Activated CD4-positive, CD25-positive, alpha-beta regulatory T cell (primary cell): Measurements from ENCODE around the gene ANKRD52.

Experiments used
- DNase-seq, 4 experiments: peaks; one replicate each; lab custom pipeline; 2025; lab: John Stamatoyannopoulos, UW

ANKRD52 gene

GRCh38 chr12:56241424-56242303, 16.5 kb downstream of the ANKRD52 start:
- DNase-seq = no peak

GRCh38 chr12:56237552-56237951, 20.6 kb downstream of the ANKRD52 start:
- no peak for DNase-seq

- no peak for DNase-seq
Measured at GRCh38 chr12:56236985-56237384, 21.2 kb downstream of the ANKRD52 start.

- no peak for DNase-seq
Measured at GRCh38 chr12:56236091-56236490, 22.1 kb downstream of the ANKRD52 start.

- no peak for DNase-seq
Measured at GRCh38 chr12:56234746-56235436, 23.3 kb downstream of the ANKRD52 start.

GRCh38 chr12:56231184-56231582, 27.0 kb downstream of the ANKRD52 start:
- DNase-seq = no peak

GRCh38 chr12:56230432-56231183, 27.6 kb downstream of the ANKRD52 start:
- no peak for DNase-seq

- DNase-seq = no peak
Measured at GRCh38 chr12:56229916-56230431, 28.2 kb downstream of the ANKRD52 start, which contains the start of gene SLC39A5. Gene SLC39A5, plus strand, starts transcription at chr12:56230051. Its CDS starts 1,224 bp downstream, at chr12:56231275.

GRCh38 chr12:56229082-56229481, 29.1 kb downstream of the ANKRD52 start:
- no peak for DNase-seq

GRCh38 chr12:56224954-56225353, 33.2 kb downstream of the ANKRD52 start:
- no peak for DNase-seq

- peak; percentile 74 to 90 (median 82) for DNase-seq
Measured at GRCh38 chr12:56224102-56224701, 34.0 kb downstream of the ANKRD52 start, which contains the start of gene NABP2. Gene NABP2, plus strand, starts transcription at chr12:56224342. Its CDS starts 515 bp downstream, at chr12:56224857.

- DNase-seq = no peak
Measured at GRCh38 chr12:56223571-56224101, 34.5 kb downstream of the ANKRD52 start.

GRCh38 chr12:56222531-56222895, 35.7 kb downstream of the ANKRD52 start:
- DNase-seq = no peak

- DNase-seq = peak; percentile 73 to 83 (median 80)
Measured at GRCh38 chr12:56221757-56222530, 36.2 kb downstream of the ANKRD52 start, which contains the start of gene RNF41. Gene RNF41, minus strand, starts transcription at chr12:56221922. Its CDS starts 7,875 bp downstream, at chr12:56214047.

GRCh38 chr12:56221232-56221756, 36.9 kb downstream of the ANKRD52 start:
- no peak for DNase-seq

GRCh38 chr12:56220611-56221231, 37.5 kb downstream of the ANKRD52 start:
- no peak for DNase-seq

GRCh38 chr12:56219840-56220239, 38.3 kb downstream of the ANKRD52 start:
- DNase-seq = no peak

GRCh38 chr12:56216461-56216860, 41.7 kb downstream of the ANKRD52 start:
- DNase-seq = no peak

- DNase-seq = no peak
Measured at GRCh38 chr12:56213878-56214277, 44.3 kb downstream of the ANKRD52 start.

GRCh38 chr12:56212361-56212760, 45.8 kb downstream of the ANKRD52 start:
- DNase-seq = no peak
